WTC11 (cell line): ENCODE data around the gene LGR6.

Source experiments
- ATF1 ChIP-seq: sonication (generic); formaldehyde crosslinking; IDR thresholded peaks from 2 replicates; pipeline ENCODE4 v1.8.1; 2023; ENCODE audit warnings: mild to moderate bottlenecking, moderate library complexity, missing genetic modification reagents
- CTCF ChIP-seq: fragments of 200-600 bp; IDR thresholded peaks from 2 replicates; pipeline ENCODE4 v1.8.0; 2022; ENCODE audit warnings: antibody characterized with exemption
- ELF4 ChIP-seq: sonication (generic); formaldehyde crosslinking; IDR thresholded peaks from 2 replicates; pipeline ENCODE4 v1.8.1; 2022; ENCODE audit warnings: low read depth, mild to moderate bottlenecking, moderate library complexity, missing genetic modification reagents
- EMX1 ChIP-seq: fragments of 250-450 bp; sonication (Bioruptor Pico); IDR thresholded peaks from 2 replicates; pipeline ENCODE4 v1.8.0; 2021; ENCODE audit warnings: mild to moderate bottlenecking
- FOXP4 ChIP-seq: sonication (generic); formaldehyde crosslinking; IDR thresholded peaks from 2 replicates; pipeline ENCODE4 v1.8.0; 2022; ENCODE audit warnings: mild to moderate bottlenecking, missing genetic modification reagents
- MAX ChIP-seq: sonication (generic); formaldehyde crosslinking; IDR thresholded peaks from 2 replicates; pipeline ENCODE4 v1.8.0; 2022; ENCODE audit warnings: mild to moderate bottlenecking, missing genetic modification reagents
- SP1 ChIP-seq: sonication (generic); formaldehyde crosslinking; conservative IDR thresholded peaks from 2 replicates; pipeline ENCODE4 v1.8.1; 2022; ENCODE audit warnings: missing genetic modification reagents
- ZNF232 ChIP-seq: sonication (generic); formaldehyde crosslinking; IDR thresholded peaks from 2 replicates; pipeline ENCODE4 v1.8.0; 2022; ENCODE audit warnings: mild to moderate bottlenecking, missing genetic modification reagents
- ZNF263 ChIP-seq: sonication (generic); formaldehyde crosslinking; IDR thresholded peaks from 2 replicates; pipeline ENCODE4 v1.8.1; 2022; ENCODE audit warnings: low read depth, mild to moderate bottlenecking, moderate library complexity, missing genetic modification reagents
- TF ChIP-seq, protein P1 (sequence below): sonication (generic); formaldehyde crosslinking; IDR thresholded peaks from 2 replicates; pipeline ENCODE4 v1.8.0; 2022; ENCODE audit warnings: mild to moderate bottlenecking, missing genetic modification reagents
- TF ChIP-seq, protein P2 (sequence below): sonication (generic); formaldehyde crosslinking; IDR thresholded peaks from 2 replicates; pipeline ENCODE4 v1.8.0; 2023; ENCODE audit warnings: missing genetic modification reagents, mild to moderate bottlenecking, borderline replicate concordance
- TF ChIP-seq, protein P3 (sequence below): sonication (generic); formaldehyde crosslinking; IDR thresholded peaks from 2 replicates; pipeline ENCODE4 v1.8.1; 2022; ENCODE audit warnings: low read depth, mild to moderate bottlenecking, moderate library complexity, missing genetic modification reagents, borderline replicate concordance

GRCh38 chr1:202189918-202190715 lies 3.5 kb upstream of the LGR6 start:
- TF ChIP-seq SP1 (CRISPR knock-in tag), result no peak
- no peak for TF ChIP-seq MAX (CRISPR knock-in tag)
- TF ChIP-seq EMX1 (CRISPR knock-in tag), result no peak
- no peak for TF ChIP-seq CTCF
- TF ChIP-seq, protein P1, sequence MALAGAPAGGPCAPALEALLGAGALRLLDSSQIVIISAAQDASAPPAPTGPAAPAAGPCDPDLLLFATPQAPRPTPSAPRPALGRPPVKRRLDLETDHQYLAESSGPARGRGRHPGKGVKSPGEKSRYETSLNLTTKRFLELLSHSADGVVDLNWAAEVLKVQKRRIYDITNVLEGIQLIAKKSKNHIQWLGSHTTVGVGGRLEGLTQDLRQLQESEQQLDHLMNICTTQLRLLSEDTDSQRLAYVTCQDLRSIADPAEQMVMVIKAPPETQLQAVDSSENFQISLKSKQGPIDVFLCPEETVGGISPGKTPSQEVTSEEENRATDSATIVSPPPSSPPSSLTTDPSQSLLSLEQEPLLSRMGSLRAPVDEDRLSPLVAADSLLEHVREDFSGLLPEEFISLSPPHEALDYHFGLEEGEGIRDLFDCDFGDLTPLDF, result no peak
- TF ChIP-seq, protein P2, sequence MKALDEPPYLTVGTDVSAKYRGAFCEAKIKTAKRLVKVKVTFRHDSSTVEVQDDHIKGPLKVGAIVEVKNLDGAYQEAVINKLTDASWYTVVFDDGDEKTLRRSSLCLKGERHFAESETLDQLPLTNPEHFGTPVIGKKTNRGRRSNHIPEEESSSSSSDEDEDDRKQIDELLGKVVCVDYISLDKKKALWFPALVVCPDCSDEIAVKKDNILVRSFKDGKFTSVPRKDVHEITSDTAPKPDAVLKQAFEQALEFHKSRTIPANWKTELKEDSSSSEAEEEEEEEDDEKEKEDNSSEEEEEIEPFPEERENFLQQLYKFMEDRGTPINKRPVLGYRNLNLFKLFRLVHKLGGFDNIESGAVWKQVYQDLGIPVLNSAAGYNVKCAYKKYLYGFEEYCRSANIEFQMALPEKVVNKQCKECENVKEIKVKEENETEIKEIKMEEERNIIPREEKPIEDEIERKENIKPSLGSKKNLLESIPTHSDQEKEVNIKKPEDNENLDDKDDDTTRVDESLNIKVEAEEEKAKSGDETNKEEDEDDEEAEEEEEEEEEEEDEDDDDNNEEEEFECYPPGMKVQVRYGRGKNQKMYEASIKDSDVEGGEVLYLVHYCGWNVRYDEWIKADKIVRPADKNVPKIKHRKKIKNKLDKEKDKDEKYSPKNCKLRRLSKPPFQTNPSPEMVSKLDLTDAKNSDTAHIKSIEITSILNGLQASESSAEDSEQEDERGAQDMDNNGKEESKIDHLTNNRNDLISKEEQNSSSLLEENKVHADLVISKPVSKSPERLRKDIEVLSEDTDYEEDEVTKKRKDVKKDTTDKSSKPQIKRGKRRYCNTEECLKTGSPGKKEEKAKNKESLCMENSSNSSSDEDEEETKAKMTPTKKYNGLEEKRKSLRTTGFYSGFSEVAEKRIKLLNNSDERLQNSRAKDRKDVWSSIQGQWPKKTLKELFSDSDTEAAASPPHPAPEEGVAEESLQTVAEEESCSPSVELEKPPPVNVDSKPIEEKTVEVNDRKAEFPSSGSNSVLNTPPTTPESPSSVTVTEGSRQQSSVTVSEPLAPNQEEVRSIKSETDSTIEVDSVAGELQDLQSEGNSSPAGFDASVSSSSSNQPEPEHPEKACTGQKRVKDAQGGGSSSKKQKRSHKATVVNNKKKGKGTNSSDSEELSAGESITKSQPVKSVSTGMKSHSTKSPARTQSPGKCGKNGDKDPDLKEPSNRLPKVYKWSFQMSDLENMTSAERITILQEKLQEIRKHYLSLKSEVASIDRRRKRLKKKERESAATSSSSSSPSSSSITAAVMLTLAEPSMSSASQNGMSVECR (CRISPR knock-in tag), result no peak
- TF ChIP-seq ZNF232 (CRISPR knock-in tag), result no peak
- no peak for TF ChIP-seq ATF1
- no peak for TF ChIP-seq ELF4 (CRISPR knock-in tag)
- TF ChIP-seq, protein P3, sequence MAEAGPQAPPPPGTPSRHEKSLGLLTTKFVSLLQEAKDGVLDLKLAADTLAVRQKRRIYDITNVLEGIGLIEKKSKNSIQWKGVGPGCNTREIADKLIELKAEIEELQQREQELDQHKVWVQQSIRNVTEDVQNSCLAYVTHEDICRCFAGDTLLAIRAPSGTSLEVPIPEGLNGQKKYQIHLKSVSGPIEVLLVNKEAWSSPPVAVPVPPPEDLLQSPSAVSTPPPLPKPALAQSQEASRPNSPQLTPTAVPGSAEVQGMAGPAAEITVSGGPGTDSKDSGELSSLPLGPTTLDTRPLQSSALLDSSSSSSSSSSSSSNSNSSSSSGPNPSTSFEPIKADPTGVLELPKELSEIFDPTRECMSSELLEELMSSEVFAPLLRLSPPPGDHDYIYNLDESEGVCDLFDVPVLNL, result no peak
- TF ChIP-seq FOXP4 (CRISPR knock-in tag), result no peak
- TF ChIP-seq ZNF263 (CRISPR knock-in tag), result no peak
